Activated CD8-positive, alpha-beta T cell treated with anti-CD3 and anti-CD28 coated beads for 36 hours (primary cell): ENCODE measurements around the gene CLIC4. TPM values are rescaled to one million over a fixed set of nuclear protein-coding genes. Genes with fewer than 3 reads are reported as not detected.
"Not testable (repeated sequence)": the region's sequence is repeated elsewhere in the genome, so short reads cannot be mapped to it uniquely, and the experiment has no call there.

Source experiments
- ATAC-seq: fragments of 200-7000 bp; cut with Tn5 transposase; one replicate; pipeline ENCODE4 v1.10.0; 2021; ENCODE audit warnings: mild to moderate bottlenecking, moderate library complexity
- CTCF ChIA-PET: fragments of 350-600 bp; sonication (Branson Sonifier 250); formaldehyde crosslinking; loops from one replicate; lab custom pipeline; 2021; ENCODE audit warnings: antibody characterized with exemption; lab: Charles Lee
- POLR2A ChIA-PET: fragments of 350-600 bp; sonication (Branson Sonifier 250); formaldehyde crosslinking; loops from one replicate; lab custom pipeline; 2021; ENCODE audit warnings: antibody characterized with exemption; lab: Charles Lee
- DNase-seq: peaks from one replicate; pipeline ENCODE4 v3.0.0-alpha.2; 2020
- H3K27ac Mint-ChIP-seq: one replicate; pipeline ENCODE4 v1.8.0; 2021; ENCODE audit warnings: mild to moderate bottlenecking, mixed read lengths
- H3K27me3 Mint-ChIP-seq: one replicate; pipeline ENCODE4 v1.8.0; 2021; ENCODE audit warnings: mixed read lengths
- H3K36me3 Mint-ChIP-seq: one replicate; pipeline ENCODE4 v1.8.0; 2021; ENCODE audit warnings: low read depth, mixed read lengths
- H3K4me1 Mint-ChIP-seq: one replicate; pipeline ENCODE4 v1.8.0; 2021; ENCODE audit warnings: low read depth, mixed read lengths
- H3K4me3 Mint-ChIP-seq: one replicate; pipeline ENCODE4 v1.8.0; 2021; ENCODE audit warnings: mild to moderate bottlenecking, moderate library complexity, mixed read lengths
- H3K9me3 Mint-ChIP-seq: one replicate; pipeline ENCODE4 v1.8.0; 2021; ENCODE audit warnings: mixed read lengths
- intact Hi-C: fragments of 100-400 bp; cut with micrococcal nuclease; formaldehyde crosslinking; loops from one replicate; pipeline ENCODE4 v1.10.0; 2022
- total RNA-seq, 2 experiments: library from RNA; stranded (reverse); gene quantifications; one replicate each; pipeline ENCODE4 v1.2.3, GENCODE V29; 2021
- TF ChIP-seq, protein P1 (sequence below): fragments of 200-600 bp; IDR thresholded peaks from one replicate; pipeline ENCODE4 v1.8.0; 2022; ENCODE audit warnings: antibody characterized with exemption, mild to moderate bottlenecking

The CLIC4 gene
- total RNA-seq, 2 experiments from 2014 or later, result 19.7 to 21.8 TPM

DNA sequence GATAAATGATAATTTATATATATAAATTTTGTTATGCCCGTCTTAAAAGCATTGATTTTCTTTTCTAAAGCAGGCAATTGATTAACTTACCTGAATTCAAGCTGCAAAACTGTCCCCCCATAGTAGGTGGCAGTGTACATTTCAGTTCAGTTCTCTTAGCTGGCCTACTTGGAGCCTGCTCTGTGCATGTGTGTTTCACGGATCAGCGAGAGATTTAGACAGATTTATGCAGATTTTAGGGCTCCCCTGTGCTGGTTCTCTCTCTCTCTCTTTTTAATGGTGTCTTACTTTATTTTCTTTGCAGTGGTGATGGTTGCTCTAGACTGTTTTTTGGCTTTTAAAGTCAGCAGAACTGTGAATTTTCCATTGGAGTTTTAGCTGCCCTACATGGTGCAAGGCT lies 30.7 kb downstream of the CLIC4 start:
- no peak for DNase-seq
- H3K4me1 Mint-ChIP-seq, result no peaks in the 10 kb centered on the region
- H3K27ac Mint-ChIP-seq, result no peak overlapping the region
- H3K36me3 Mint-ChIP-seq, result no peaks in the 10 kb centered on the region
- H3K27me3 Mint-ChIP-seq, result no peaks in the 10 kb centered on the region
- ChIA-PET POLR2A (interaction anchor here (1.5 kb wide), 1 partner anchor 39 kb away, joined by 3 read pairs; no protein-coding TSS in a partner anchor), CTCF (no interaction called here)
- no peak overlapping the region for H3K4me3 Mint-ChIP-seq
- intact Hi-C loops, result no loop called here
- TF ChIP-seq, protein P1, sequence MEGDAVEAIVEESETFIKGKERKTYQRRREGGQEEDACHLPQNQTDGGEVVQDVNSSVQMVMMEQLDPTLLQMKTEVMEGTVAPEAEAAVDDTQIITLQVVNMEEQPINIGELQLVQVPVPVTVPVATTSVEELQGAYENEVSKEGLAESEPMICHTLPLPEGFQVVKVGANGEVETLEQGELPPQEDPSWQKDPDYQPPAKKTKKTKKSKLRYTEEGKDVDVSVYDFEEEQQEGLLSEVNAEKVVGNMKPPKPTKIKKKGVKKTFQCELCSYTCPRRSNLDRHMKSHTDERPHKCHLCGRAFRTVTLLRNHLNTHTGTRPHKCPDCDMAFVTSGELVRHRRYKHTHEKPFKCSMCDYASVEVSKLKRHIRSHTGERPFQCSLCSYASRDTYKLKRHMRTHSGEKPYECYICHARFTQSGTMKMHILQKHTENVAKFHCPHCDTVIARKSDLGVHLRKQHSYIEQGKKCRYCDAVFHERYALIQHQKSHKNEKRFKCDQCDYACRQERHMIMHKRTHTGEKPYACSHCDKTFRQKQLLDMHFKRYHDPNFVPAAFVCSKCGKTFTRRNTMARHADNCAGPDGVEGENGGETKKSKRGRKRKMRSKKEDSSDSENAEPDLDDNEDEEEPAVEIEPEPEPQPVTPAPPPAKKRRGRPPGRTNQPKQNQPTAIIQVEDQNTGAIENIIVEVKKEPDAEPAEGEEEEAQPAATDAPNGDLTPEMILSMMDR, result no peak
- no peaks in the 10 kb centered on the region for H3K9me3 Mint-ChIP-seq
- ATAC-seq, result no peak

DNA sequence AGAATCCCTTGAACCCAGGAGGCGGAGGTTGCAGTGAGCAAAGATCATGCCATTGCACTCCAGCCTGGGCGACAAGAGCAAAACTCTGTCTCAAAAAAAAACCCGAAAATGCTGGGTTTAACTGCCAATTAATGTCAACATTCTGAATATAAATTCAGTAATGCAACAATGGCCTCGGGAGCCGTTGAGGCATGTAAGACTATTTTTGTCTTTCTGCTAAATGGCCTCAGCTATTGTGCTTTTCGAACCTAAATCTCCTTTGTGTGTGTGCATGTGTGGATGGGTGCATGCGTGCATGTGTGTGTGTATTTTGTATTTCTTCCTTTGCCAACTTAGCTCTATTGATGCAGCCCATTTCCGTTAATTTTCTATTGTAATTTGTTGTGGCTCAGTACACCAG lies 31.6 kb downstream of the CLIC4 start:
- Mint-ChIP-seq H3K9me3 (no peaks in the 10 kb centered on the region), H3K4me3 (no peak overlapping the region), H3K36me3 (no peaks in the 10 kb centered on the region), H3K27ac (no peak overlapping the region), H3K4me1 (no peaks in the 10 kb centered on the region), H3K27me3 (peaks cover 2% of the 10 kb centered on the region)
- DNase-seq, result no peak
- CTCF ChIA-PET, result interaction anchor here (1.0 kb wide), 1 partner anchor 54 kb away, joined by 4 read pairs; no protein-coding TSS in a partner anchor
- POLR2A ChIA-PET, result interaction anchor here (1.5 kb wide), 1 partner anchor 40 kb away, joined by 3 read pairs; no protein-coding TSS in a partner anchor
- intact Hi-C loops, result no loop called here
- TF ChIP-seq, protein P1, result no peak
- no peak for ATAC-seq

DNA sequence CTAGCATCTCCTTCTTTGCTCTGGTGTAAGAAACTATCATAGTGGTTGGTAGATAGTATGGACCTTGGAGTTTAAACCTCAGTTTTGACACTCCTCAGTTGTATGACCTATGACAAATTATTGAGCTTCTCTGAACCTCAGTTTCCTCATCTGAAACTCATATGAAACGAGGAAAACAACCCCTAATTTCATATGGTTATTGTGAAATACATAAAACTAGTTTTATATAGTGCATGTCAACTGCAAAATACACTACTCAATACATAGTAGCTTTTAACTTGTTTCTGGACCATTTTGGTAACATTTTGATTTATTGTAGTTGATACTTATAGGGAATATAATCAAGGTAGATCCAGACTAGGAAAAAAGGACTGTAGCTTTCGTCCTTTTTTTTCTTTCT lies 32.9 kb downstream of the CLIC4 start:
- TF ChIP-seq, protein P1, result no peak
- Mint-ChIP-seq H3K9me3 (no peaks in the 10 kb centered on the region), H3K27ac (no peak overlapping the region), H3K4me1 (no peaks in the 10 kb centered on the region), H3K27me3 (peaks cover 2% of the 10 kb centered on the region), H3K36me3 (no peaks in the 10 kb centered on the region), H3K4me3 (no peak overlapping the region)
- POLR2A ChIA-PET, result no interaction called here
- ATAC-seq (no peak), DNase-seq (no peak)
- intact Hi-C loops, result no loop called here
- CTCF ChIA-PET, result interaction anchor here (0.7 kb wide), 1 partner anchor 90 kb away, joined by 4 read pairs; no protein-coding TSS in a partner anchor

DNA sequence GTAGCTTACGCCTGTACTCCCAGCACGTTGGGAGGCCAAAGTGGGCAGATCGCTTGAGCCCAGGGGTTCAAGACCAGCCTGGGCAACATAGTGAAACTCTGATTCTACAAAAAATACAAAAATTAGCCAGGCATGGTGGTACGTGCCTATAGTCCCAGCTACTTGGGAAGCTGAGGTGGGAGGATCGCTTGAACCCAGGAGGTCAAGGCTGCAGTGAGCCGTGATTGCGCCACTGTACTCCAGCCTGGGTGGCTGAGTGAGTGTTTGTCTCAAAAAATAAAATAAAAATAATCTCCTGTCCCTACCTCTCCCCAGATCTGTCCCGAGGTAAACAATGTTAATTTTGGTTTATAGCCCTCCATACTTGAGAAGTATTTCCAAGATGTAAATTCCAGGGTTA lies 34.0 kb downstream of the CLIC4 start:
- H3K4me1 Mint-ChIP-seq, H3K36me3 Mint-ChIP-seq, intact Hi-C loops, H3K27me3 Mint-ChIP-seq, H3K4me3 Mint-ChIP-seq, CTCF ChIA-PET, H3K9me3 Mint-ChIP-seq, ATAC-seq, H3K27ac Mint-ChIP-seq, DNase-seq, POLR2A ChIA-PET: not testable (repeated sequence)

DNA sequence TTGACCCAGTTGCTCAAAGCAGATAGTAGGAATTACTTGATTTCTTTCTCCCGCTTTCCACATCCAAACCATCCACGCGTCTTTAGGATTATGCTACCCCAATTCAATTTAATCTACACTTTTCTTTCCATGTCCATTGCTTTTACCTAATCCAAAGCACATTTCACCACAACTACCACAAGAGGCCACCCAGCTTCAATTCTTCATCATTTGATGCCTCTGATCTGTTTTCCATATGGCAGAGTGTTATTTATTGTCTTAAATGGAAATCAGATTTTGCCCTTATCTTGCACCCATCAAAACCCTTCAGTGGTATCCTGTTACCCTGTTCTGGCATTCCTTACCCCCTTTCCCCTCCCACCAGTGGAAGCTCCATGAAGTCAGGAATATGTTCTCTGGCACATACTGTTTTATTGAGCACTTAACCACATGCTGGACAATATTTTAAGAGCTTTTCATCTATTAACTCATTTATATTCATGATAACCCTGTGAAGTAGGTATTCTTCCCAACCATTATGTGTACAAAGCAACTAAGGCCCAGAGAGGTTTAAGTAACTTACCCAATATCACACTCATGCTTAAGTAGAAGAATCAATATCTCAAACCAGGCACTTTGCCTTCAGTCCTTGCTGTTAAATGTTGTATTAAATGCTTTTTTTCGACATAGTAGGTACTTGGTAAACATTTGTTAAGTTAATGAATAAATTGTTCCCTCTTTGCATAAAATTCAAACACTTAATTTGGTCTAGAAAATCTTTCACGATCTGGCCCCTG lies 34.6 kb downstream of the CLIC4 start:
- Mint-ChIP-seq H3K9me3 (no peaks in the 10 kb centered on the region), H3K4me1 (no peaks in the 10 kb centered on the region), H3K36me3 (no peaks in the 10 kb centered on the region), H3K4me3 (no peak overlapping the region), H3K27me3 (peaks cover 2% of the 10 kb centered on the region), H3K27ac (no peak overlapping the region)
- TF ChIP-seq, protein P1, result no peak
- ATAC-seq (no peak), DNase-seq (no peak)
- intact Hi-C loops, result no loop called here
- ChIA-PET CTCF (no interaction called here), POLR2A (no interaction called here)

DNA sequence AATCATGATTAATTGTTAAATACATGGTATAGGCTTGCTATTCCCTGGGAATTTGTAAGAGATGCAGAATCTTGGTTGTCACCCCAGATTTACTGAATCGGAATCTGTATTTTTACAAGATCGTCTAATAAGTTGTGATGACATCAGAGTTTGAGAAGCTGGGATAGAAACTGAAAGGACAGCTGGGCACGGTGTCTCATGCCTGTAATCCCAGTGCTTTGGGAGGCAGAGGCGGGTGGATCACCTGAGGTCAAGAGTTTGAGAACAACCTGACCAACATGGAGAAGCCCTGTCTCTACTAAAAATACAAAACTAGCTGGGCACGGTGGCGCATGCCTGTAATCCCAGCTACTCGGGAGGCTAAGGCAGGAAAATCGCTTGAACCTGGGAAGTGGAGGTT lies 35.4 kb downstream of the CLIC4 start:
- intact Hi-C loops, H3K4me1 Mint-ChIP-seq, ATAC-seq, H3K4me3 Mint-ChIP-seq, POLR2A ChIA-PET, H3K27me3 Mint-ChIP-seq, H3K36me3 Mint-ChIP-seq, DNase-seq, H3K9me3 Mint-ChIP-seq, H3K27ac Mint-ChIP-seq: not testable (repeated sequence)
- CTCF ChIA-PET, result interaction anchor here (0.8 kb wide), 1 partner anchor 54 kb away, joined by 3 read pairs; no protein-coding TSS in a partner anchor
